ENCODE results near the gene SVBP.

DNA sequence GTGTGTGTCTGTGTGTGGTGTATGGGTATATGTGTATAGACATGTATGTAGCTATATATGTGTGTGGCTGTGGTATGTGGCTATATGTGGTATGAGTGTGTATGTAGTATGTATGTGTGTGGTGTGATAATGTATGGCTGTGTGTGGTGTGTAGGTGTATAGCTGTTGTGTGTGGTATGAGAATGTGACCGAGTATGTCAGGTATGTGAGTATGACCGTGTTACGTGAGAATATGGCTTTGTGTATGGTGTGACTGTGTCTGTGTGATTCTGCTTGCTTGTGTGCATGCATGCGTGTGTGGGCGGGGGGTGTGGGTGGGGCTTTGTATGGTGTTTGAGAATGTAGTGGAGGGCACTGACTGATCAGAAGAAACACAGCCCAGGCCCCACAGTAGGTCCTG is 32.7 kb upstream of the SVBP start:
- TF ChIP-seq, protein P1, sequence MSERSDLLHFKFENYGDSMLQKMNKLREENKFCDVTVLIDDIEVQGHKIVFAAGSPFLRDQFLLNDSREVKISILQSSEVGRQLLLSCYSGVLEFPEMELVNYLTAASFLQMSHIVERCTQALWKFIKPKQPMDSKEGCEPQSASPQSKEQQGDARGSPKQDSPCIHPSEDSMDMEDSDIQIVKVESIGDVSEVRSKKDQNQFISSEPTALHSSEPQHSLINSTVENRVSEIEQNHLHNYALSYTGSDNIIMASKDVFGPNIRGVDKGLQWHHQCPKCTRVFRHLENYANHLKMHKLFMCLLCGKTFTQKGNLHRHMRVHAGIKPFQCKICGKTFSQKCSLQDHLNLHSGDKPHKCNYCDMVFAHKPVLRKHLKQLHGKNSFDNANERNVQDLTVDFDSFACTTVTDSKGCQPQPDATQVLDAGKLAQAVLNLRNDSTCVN (tag by site-specific recombination; optimal IDR thresholded peaks at IDR 0.05): no peak
- TF ChIP-seq CTCF (tag by site-specific recombination; IDR thresholded peaks at IDR 0.05) (no peak), PRDM4 (tag by site-specific recombination; IDR thresholded peaks at IDR 0.05) (no peak), ZNF747 (tag by site-specific recombination; IDR thresholded peaks at IDR 0.05) (no peak), ZNF501 (tag by site-specific recombination; IDR thresholded peaks at IDR 0.05) (no peak), ZNF274 (IDR thresholded peaks at IDR 0.05; ENCODE audit: low read length) (no peak), ZNF274 (tag by site-specific recombination; IDR thresholded peaks at IDR 0.05; ENCODE audit: borderline replicate concordance) (no peak), ZNF174 (tag by site-specific recombination; IDR thresholded peaks at IDR 0.05) (no peak), ZNF785 (tag by site-specific recombination; IDR thresholded peaks at IDR 0.05) (no peak), ZFP41 (tag by site-specific recombination; IDR thresholded peaks at IDR 0.05; ENCODE audit: borderline replicate concordance) (no peak), TCF7L2 (IDR thresholded peaks at IDR 0.05; ENCODE audit: borderline replicate concordance, low read depth, low read length) (no peak), ZNF768 (tag by site-specific recombination; IDR thresholded peaks at IDR 0.05) (no peak), PRDM2 (tag by site-specific recombination; IDR thresholded peaks at IDR 0.05; ENCODE audit: borderline replicate concordance) (no peak), ZEB2 (tag by site-specific recombination; IDR thresholded peaks at IDR 0.05) (no peak)
- TF ChIP-seq, protein P2, sequence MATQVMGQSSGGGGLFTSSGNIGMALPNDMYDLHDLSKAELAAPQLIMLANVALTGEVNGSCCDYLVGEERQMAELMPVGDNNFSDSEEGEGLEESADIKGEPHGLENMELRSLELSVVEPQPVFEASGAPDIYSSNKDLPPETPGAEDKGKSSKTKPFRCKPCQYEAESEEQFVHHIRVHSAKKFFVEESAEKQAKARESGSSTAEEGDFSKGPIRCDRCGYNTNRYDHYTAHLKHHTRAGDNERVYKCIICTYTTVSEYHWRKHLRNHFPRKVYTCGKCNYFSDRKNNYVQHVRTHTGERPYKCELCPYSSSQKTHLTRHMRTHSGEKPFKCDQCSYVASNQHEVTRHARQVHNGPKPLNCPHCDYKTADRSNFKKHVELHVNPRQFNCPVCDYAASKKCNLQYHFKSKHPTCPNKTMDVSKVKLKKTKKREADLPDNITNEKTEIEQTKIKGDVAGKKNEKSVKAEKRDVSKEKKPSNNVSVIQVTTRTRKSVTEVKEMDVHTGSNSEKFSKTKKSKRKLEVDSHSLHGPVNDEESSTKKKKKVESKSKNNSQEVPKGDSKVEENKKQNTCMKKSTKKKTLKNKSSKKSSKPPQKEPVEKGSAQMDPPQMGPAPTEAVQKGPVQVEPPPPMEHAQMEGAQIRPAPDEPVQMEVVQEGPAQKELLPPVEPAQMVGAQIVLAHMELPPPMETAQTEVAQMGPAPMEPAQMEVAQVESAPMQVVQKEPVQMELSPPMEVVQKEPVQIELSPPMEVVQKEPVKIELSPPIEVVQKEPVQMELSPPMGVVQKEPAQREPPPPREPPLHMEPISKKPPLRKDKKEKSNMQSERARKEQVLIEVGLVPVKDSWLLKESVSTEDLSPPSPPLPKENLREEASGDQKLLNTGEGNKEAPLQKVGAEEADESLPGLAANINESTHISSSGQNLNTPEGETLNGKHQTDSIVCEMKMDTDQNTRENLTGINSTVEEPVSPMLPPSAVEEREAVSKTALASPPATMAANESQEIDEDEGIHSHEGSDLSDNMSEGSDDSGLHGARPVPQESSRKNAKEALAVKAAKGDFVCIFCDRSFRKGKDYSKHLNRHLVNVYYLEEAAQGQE (tag by site-specific recombination; IDR thresholded peaks at IDR 0.05): no peak
